ENCODE measurements around the gene SLIT3. TPM values are rescaled to one million over a fixed set of nuclear protein-coding genes. Genes with fewer than 3 reads are reported as not detected.

SLIT3 gene
- total RNA-seq, 1 donor from 2014 or later, result 3.2 TPM

DNA sequence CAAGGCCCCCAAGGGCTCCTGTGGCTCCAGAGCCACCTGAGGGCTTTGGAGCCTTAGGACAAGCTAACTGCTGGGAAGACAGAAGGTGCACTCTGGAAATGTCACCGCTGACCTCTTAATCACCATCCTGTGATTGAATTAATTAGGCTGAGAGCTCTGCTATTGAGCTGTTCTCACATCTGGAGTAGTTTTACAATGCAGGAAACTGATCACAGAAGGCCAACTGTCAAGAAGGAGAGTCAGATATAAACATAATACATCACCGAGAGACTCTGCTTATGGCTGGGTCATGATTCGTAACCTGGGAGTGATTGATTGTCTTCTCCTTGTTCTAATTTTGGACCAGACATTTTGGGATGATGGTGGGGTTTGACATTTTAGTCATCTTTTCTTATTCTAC, 226.1 kb downstream of the SLIT3 start:
- Mint-ChIP-seq H3K4me3 (ENCODE audit: unreplicated experiment) (no peak overlapping the region), H3K4me1 (ENCODE audit: unreplicated experiment) (no peaks in the 10 kb centered on the region), H3K27ac (ENCODE audit: unreplicated experiment) (no peak overlapping the region), H3K9me3 (ENCODE audit: unreplicated experiment) (no peaks in the 10 kb centered on the region), H3K36me3 (ENCODE audit: low read depth, unreplicated experiment) (no peaks in the 10 kb centered on the region), H3K27me3 (ENCODE audit: unreplicated experiment) (no peaks in the 10 kb centered on the region)
- DNase-seq (ENCODE audit: low spot score), result no peak
- TF ChIP-seq, protein P1, sequence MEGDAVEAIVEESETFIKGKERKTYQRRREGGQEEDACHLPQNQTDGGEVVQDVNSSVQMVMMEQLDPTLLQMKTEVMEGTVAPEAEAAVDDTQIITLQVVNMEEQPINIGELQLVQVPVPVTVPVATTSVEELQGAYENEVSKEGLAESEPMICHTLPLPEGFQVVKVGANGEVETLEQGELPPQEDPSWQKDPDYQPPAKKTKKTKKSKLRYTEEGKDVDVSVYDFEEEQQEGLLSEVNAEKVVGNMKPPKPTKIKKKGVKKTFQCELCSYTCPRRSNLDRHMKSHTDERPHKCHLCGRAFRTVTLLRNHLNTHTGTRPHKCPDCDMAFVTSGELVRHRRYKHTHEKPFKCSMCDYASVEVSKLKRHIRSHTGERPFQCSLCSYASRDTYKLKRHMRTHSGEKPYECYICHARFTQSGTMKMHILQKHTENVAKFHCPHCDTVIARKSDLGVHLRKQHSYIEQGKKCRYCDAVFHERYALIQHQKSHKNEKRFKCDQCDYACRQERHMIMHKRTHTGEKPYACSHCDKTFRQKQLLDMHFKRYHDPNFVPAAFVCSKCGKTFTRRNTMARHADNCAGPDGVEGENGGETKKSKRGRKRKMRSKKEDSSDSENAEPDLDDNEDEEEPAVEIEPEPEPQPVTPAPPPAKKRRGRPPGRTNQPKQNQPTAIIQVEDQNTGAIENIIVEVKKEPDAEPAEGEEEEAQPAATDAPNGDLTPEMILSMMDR (IDR thresholded peaks at IDR 0.05; ENCODE audit: unreplicated experiment), result no peak

DNA sequence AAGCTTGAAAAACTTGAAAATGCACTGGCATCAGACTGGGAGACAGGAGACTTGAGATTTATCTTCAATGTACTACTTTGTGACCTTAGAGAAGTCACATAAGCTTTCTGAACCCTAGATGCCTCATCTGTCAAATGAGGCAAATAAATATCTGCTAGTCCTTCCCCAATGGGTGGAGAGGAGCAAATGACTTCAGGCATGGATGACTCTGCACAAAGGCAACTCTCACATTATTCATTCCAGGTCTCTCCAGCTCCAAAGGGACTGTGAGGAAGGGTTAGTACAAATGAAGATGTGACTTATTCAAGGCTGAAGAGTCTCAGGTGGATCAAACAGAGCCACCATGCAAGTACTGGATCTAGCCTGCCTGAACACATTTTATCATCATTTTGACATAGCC, 228.7 kb downstream of the SLIT3 start:
- no peaks in the 10 kb centered on the region for H3K36me3 Mint-ChIP-seq (ENCODE audit: low read depth, unreplicated experiment)
- H3K27me3 Mint-ChIP-seq (ENCODE audit: unreplicated experiment), result peaks cover 2% of the 10 kb centered on the region
- no peak overlapping the region for H3K27ac Mint-ChIP-seq (ENCODE audit: unreplicated experiment)
- no peak for DNase-seq (ENCODE audit: low spot score)
- no peaks in the 10 kb centered on the region for H3K4me1 Mint-ChIP-seq (ENCODE audit: unreplicated experiment)
- TF ChIP-seq, protein P1 (IDR thresholded peaks at IDR 0.05; ENCODE audit: unreplicated experiment), result no peak
- no peaks in the 10 kb centered on the region for H3K9me3 Mint-ChIP-seq (ENCODE audit: unreplicated experiment)
- H3K4me3 Mint-ChIP-seq (ENCODE audit: unreplicated experiment), result no peak overlapping the region

DNA sequence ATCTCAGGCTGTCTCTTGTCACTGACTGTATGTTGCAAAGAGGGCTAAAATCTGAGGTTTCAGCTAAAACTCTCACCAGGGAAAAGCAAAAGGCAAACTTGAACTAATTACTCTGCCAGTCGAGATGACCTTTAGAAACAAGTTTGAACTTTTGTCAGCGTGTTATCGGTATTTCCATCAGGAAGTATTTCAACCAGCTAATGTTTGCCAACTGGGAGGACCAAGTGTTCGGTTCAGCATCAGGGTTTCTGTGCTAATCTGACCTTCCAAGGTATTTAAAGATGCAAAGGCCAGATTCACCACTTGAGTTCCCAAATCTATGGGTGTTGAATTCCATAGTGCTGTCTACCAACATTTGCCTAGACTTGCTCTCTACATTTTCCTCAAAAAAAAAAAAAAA, 230.5 kb downstream of the SLIT3 start:
- no peaks in the 10 kb centered on the region for H3K9me3 Mint-ChIP-seq (ENCODE audit: unreplicated experiment)
- no peak overlapping the region for H3K27ac Mint-ChIP-seq (ENCODE audit: unreplicated experiment)
- H3K4me3 Mint-ChIP-seq (ENCODE audit: unreplicated experiment), result no peak overlapping the region
- H3K27me3 Mint-ChIP-seq (ENCODE audit: unreplicated experiment), result peaks cover 4% of the 10 kb centered on the region
- H3K4me1 Mint-ChIP-seq (ENCODE audit: unreplicated experiment), result no peaks in the 10 kb centered on the region
- H3K36me3 Mint-ChIP-seq (ENCODE audit: low read depth, unreplicated experiment), result no peaks in the 10 kb centered on the region
- TF ChIP-seq, protein P1 (IDR thresholded peaks at IDR 0.05; ENCODE audit: unreplicated experiment), result no peak
- no peak for DNase-seq (ENCODE audit: low spot score)

DNA sequence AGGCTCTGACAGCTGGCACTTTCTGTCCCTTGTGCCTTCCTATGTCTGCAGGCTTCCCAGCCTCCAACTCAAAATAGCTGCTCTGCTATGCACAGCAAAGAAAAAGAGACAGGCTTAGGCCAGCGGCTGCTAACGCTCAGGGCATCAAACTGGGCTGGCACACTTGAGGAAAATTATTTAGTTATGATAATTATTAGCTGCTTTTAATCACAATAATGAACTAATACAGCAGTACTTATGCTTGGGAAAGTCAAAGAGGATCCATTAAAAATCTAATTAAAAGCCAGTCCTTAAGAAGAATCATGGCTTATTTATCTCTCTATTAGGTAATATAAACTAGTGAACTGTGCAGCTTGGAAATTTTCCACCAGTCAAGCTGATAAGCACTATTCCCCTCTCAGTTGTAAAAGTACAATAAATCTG, 233.2 kb downstream of the SLIT3 start:
- Mint-ChIP-seq H3K4me1 (ENCODE audit: unreplicated experiment) (peaks cover 8% of the 10 kb centered on the region), H3K4me3 (ENCODE audit: unreplicated experiment) (no peak overlapping the region), H3K27me3 (ENCODE audit: unreplicated experiment) (peaks cover 4% of the 10 kb centered on the region), H3K27ac (ENCODE audit: unreplicated experiment) (no peak overlapping the region), H3K36me3 (ENCODE audit: low read depth, unreplicated experiment) (no peaks in the 10 kb centered on the region), H3K9me3 (ENCODE audit: unreplicated experiment) (no peaks in the 10 kb centered on the region)
- TF ChIP-seq, protein P1 (IDR thresholded peaks at IDR 0.05; ENCODE audit: unreplicated experiment), result no peak
- no peak for DNase-seq (ENCODE audit: low spot score)

DNA sequence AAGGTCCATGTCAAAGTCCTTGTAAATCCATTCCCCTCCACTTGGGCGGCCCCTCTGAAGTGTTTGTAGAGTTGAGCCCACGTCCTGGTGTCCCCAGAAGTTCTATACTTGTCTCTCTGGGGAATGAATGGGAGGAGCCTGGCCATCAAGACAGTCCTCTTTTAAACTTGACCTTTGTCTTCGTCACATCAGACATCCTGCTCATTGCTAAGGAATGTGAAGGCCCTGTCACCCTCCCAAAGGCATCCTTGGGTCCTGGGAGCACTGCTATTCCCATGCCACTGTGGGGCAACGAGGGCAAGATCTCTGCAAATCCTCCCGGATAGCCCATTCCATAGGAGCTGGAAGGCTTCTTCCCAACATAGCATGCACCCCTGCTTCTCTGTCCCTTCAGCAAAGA, 235.5 kb downstream of the SLIT3 start:
- peaks cover 8% of the 10 kb centered on the region for H3K4me1 Mint-ChIP-seq (ENCODE audit: unreplicated experiment)
- no peaks in the 10 kb centered on the region for H3K9me3 Mint-ChIP-seq (ENCODE audit: unreplicated experiment)
- H3K27ac Mint-ChIP-seq (ENCODE audit: unreplicated experiment), result no peak overlapping the region
- TF ChIP-seq, protein P1 (IDR thresholded peaks at IDR 0.05; ENCODE audit: unreplicated experiment), result no peak
- H3K4me3 Mint-ChIP-seq (ENCODE audit: unreplicated experiment), result no peak overlapping the region
- H3K36me3 Mint-ChIP-seq (ENCODE audit: low read depth, unreplicated experiment), result no peaks in the 10 kb centered on the region
- no peak for DNase-seq (ENCODE audit: low spot score)
- peaks cover 8% of the 10 kb centered on the region for H3K27me3 Mint-ChIP-seq (ENCODE audit: unreplicated experiment)
